ENCODE measurements around the gene MROH8. TPM values are rescaled to one million over a fixed set of nuclear protein-coding genes. Genes with fewer than 3 reads are reported as not detected.

The MROH8 gene
- total RNA-seq: 10 to 100 TPM in 1 of 4 donors, 1 to 10 TPM in 3; 4.4 to 14.1 (median 6.2) TPM

DNA sequence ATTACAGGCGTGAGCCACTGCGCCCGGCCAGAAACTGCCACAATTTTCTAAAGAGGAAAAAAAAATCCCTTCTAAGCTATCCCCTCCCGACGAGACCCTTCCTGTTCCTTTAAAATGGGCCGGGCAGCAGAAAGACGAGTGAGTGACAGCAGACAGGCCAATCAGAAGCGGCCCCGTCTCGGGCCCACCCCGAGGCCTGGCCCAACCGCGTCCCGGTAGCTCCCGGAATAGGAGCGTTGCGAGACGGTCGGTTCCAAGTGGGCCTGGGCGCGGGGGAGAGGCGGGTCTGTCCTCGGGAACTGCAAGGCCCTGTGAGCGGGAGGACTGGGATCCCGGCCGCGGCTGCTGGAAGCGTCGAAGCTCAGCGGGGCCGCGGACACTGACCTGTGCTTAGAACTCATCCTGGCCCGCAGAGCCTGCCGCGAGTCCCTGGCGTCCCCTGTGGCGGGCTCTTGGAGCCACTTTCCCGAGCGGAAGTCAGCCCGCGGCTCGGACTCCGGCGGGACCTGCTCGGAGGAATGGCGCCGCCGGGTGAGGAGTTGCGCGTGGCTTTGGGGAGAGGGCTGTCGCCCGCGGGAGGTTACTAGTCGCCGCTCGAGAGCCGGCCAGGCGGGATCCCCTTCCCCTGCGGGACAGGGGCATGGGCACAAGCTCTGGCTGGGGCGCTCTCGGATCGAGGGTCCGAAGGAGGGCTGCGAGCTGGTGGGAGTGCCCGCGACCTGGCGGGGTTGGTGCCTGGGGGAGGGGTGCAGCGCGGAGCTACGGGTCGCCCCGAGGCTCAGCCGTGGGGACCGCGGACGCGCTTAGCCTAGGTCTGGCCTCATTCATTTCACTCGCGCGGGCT lies at the start of gene MROH8, which contains the start of gene RPN2:
Gene MROH8 (minus strand): TSS at position 710 of the 844 bp plus-strand sequence.
Gene RPN2 (plus strand): TSS at position 492 of the 844 bp plus-strand sequence. CDS start 27 bp downstream, at position 519.
- no peaks in the 10 kb centered on the region for H3K27me3 ChIP-seq
- H3K9me3 ChIP-seq: no peaks in the 10 kb centered on the region
- intact Hi-C loops (cut with DNase I; ENCODE audit: low total_unique reads): no loop called here
- peak; percentile 98 for DNase-seq
- H3K4me3 ChIP-seq: peak within 1 kb of the TSS; percentile 70 to 88
- peaks cover 4% of the 10 kb centered on the region in 2 donors for H3K4me1 ChIP-seq
- H3K36me3 ChIP-seq: no peaks in the 10 kb centered on the region
- TF ChIP-seq POLR2A (IDR thresholded peaks at IDR 0.05): peak; percentile 66 to 74
- TF ChIP-seq, protein P1, sequence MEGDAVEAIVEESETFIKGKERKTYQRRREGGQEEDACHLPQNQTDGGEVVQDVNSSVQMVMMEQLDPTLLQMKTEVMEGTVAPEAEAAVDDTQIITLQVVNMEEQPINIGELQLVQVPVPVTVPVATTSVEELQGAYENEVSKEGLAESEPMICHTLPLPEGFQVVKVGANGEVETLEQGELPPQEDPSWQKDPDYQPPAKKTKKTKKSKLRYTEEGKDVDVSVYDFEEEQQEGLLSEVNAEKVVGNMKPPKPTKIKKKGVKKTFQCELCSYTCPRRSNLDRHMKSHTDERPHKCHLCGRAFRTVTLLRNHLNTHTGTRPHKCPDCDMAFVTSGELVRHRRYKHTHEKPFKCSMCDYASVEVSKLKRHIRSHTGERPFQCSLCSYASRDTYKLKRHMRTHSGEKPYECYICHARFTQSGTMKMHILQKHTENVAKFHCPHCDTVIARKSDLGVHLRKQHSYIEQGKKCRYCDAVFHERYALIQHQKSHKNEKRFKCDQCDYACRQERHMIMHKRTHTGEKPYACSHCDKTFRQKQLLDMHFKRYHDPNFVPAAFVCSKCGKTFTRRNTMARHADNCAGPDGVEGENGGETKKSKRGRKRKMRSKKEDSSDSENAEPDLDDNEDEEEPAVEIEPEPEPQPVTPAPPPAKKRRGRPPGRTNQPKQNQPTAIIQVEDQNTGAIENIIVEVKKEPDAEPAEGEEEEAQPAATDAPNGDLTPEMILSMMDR (IDR thresholded peaks at IDR 0.05): peak in 2 of 4 experiments; percentile 8 to 37
- H3K27ac ChIP-seq: peak within 1 kb of the TSS; percentile 97 to 98

DNA sequence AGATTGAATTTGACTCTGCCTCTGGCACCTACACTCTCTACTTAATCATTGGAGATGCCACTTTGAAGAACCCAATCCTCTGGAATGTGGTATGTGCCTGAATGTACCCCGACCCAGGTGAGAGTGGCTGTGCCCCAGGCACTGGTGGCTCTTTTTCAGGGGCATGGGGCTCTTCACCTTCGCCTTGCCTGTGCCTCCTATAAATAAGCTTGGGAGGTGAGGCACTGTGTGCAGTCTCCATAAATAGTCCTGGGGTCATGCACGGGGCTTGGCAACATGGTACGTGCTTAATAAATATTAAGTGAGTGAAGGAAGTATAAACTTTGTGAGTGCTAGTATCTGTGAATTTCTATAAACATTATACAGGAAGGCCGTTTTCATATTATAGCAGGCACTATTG lies 49.3 kb upstream of the MROH8 start:
- no peak overlapping the region for H3K4me3 ChIP-seq
- H3K36me3 ChIP-seq: no peaks in the 10 kb centered on the region
- no peaks in the 10 kb centered on the region for H3K9me3 ChIP-seq
- DNase-seq: no peak
- H3K27ac ChIP-seq: no peak overlapping the region
- H3K4me1 ChIP-seq: peaks cover 0 to 3% of the 10 kb centered on the region in 2 donors
- no peak for TF ChIP-seq POLR2A (IDR thresholded peaks at IDR 0.05)
- TF ChIP-seq, protein P1 (IDR thresholded peaks at IDR 0.05): no peak
- no peaks in the 10 kb centered on the region for H3K27me3 ChIP-seq
- intact Hi-C loops (cut with DNase I; ENCODE audit: low total_unique reads): no loop called here

DNA sequence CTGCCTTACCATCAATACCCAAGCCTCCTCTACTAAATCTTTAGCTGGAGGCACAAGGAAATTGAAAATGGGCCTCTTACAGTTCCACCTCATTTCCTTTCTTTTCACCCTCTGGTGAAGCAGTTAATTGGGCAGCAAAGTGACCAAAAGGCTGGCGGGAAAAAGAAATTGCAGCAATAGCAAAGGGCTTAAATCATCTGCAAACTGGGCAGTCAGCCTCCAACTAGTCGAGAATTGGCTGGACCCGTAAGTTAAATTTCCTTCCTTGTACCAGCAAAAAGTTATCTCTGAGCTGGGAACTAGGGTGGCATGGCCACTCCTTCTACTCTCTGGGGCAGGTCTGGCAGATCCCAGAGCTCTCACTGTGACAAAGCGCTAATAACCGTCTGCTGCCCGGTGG lies 48.7 kb upstream of the MROH8 start:
- intact Hi-C loops (cut with DNase I; ENCODE audit: low total_unique reads): no loop called here
- no peaks in the 10 kb centered on the region for H3K36me3 ChIP-seq

DNA sequence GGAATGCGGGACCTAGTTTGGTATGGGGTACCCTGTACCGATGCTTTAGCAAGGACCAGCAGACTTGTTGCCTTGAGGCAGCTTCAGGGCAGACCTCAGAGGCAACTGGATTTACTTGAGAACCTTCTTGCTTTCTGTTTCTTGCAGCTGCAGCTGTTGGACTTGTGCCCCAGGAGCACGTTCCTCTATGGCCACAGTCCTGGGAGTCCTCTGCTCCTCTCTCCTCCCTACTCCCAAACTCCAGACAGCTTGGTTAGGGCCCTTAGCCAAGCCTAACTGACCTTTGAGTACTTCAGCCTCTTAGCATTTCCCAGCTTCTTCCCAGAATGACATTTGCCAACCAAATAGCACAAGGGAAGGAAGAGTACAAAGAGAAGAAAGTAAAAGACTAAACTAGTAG lies 47.5 kb upstream of the MROH8 start:
- no peaks in the 10 kb centered on the region for H3K27me3 ChIP-seq
- no peak for TF ChIP-seq POLR2A (IDR thresholded peaks at IDR 0.05)
- TF ChIP-seq, protein P1 (IDR thresholded peaks at IDR 0.05): no peak
- intact Hi-C loops (cut with DNase I; ENCODE audit: low total_unique reads): no loop called here
- no peaks in the 10 kb centered on the region for H3K36me3 ChIP-seq
- H3K9me3 ChIP-seq: no peaks in the 10 kb centered on the region
- H3K27ac ChIP-seq: no peak overlapping the region
- peaks cover 0 to 3% of the 10 kb centered on the region in 2 donors for H3K4me1 ChIP-seq
- DNase-seq: peak; percentile 39 to 75
- H3K4me3 ChIP-seq: no peak overlapping the region

More for the DNA sequence above, 48.7 kb upstream of the MROH8 start:
- peaks cover 0 to 3% of the 10 kb centered on the region in 2 donors for H3K4me1 ChIP-seq
- H3K4me3 ChIP-seq: no peak overlapping the region
- TF ChIP-seq, protein P1 (IDR thresholded peaks at IDR 0.05): no peak
- TF ChIP-seq POLR2A (IDR thresholded peaks at IDR 0.05): no peak
- DNase-seq: no peak
- no peaks in the 10 kb centered on the region for H3K27me3 ChIP-seq
- H3K27ac ChIP-seq: no peak overlapping the region
- no peaks in the 10 kb centered on the region for H3K9me3 ChIP-seq

DNA sequence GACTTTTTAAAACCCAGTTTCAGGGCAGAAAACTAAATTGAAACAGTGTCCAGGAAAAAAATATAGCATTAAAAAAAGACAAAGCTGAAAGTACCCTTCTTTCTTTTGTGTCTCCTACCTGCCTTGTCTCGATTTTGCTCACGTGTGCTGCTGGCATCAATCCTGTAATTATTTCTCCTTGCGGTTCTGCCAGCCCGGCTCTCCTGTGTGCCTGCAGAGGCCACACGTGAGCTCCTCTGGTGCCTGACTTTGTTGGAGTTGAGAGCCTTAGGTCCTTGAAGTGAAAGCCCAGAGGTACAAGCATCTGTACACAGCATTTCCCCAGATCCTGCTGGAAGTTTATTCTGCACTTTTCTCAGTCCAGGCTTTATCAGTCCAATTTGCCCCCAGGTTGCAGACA lies 45.8 kb upstream of the MROH8 start:
- Histone ChIP-seq H3K4me1 (peaks cover 0 to 3% of the 10 kb centered on the region in 2 donors), H3K4me3 (no peak overlapping the region), H3K27ac (no peak overlapping the region), H3K27me3 (no peaks in the 10 kb centered on the region), H3K9me3 (no peaks in the 10 kb centered on the region), H3K36me3 (no peaks in the 10 kb centered on the region)
- TF ChIP-seq, protein P1 (IDR thresholded peaks at IDR 0.05): no peak
- no peak for TF ChIP-seq POLR2A (IDR thresholded peaks at IDR 0.05)
- intact Hi-C loops (cut with DNase I; ENCODE audit: low total_unique reads): no loop called here
- no peak for DNase-seq

Data from uterus (tissue), 4 donors.